GM19239 (cell line): Measurements from ENCODE around the gene ZFPL1.

Source experiments
- DNase-seq: peaks from one replicate; pipeline ENCODE4 v3.0.0; 2011; ENCODE audit warnings: low spot score; ENCODE audit not compliant: insufficient read length
- FAIRE-seq: peaks from 2 replicates; lab custom pipeline; 2011; peaks lifted over from hg19 to GRCh38; lab: Jason Lieb, UNC

ZFPL1 gene

GRCh38 chr11:65089621-65090020, 5.6 kb downstream of the ZFPL1 start:
- FAIRE-seq = no peak
- no peak for DNase-seq

GRCh38 chr11:65090628-65091027, 6.6 kb downstream of the ZFPL1 start:
- DNase-seq (no peak), FAIRE-seq (no peak)

- FAIRE-seq = no peak
- no peak for DNase-seq
These were observed 11.4 kb downstream of the ZFPL1 start for GRCh38 chr11:65095427-65095826.

- DNase-seq (peak; percentile 95), FAIRE-seq (peak; percentile 94)
These were observed 12.2 kb downstream of the ZFPL1 start, which contains the start of gene VPS51 for GRCh38 chr11:65095974-65096806. VPS51 (plus strand) TSS chr11:65096214; CDS start chr11:65096251, 37 bp downstream.

- DNase-seq (no peak), FAIRE-seq (no peak)
These were observed 12.9 kb downstream of the ZFPL1 start for GRCh38 chr11:65096926-65097325.

GRCh38 chr11:65100674-65101350, 16.8 kb downstream of the ZFPL1 start:
- FAIRE-seq (no peak), DNase-seq (no peak)

- no peak for DNase-seq
- no peak for FAIRE-seq
These were observed 18.4 kb downstream of the ZFPL1 start for GRCh38 chr11:65102142-65103095.

- FAIRE-seq = no peak
- no peak for DNase-seq
These were observed 19.5 kb downstream of the ZFPL1 start for GRCh38 chr11:65103476-65103875.

- DNase-seq = no peak
- FAIRE-seq = no peak
These were observed 20.6 kb downstream of the ZFPL1 start for GRCh38 chr11:65104628-65105027.

GRCh38 chr11:65107078-65107477, 23.1 kb downstream of the ZFPL1 start:
- no peak for FAIRE-seq
- DNase-seq = no peak

- FAIRE-seq (no peak), DNase-seq (no peak)
These were observed 23.9 kb downstream of the ZFPL1 start for GRCh38 chr11:65107751-65108468.

GRCh38 chr11:65108469-65109123, 24.6 kb downstream of the ZFPL1 start:
- no peak for FAIRE-seq
- no peak for DNase-seq

GRCh38 chr11:65109231-65110198, 25.5 kb downstream of the ZFPL1 start:
- no peak for FAIRE-seq
- no peak for DNase-seq

GRCh38 chr11:65110354-65110861, 26.4 kb downstream of the ZFPL1 start:
- FAIRE-seq = peak; percentile 98
- DNase-seq = peak; percentile 97

GRCh38 chr11:65111159-65111743, 27.2 kb downstream of the ZFPL1 start:
- DNase-seq (no peak), FAIRE-seq (peak; percentile 93)

GRCh38 chr11:65111744-65112545, 27.9 kb downstream of the ZFPL1 start, which contains the start of gene TM7SF2:
TM7SF2 (plus strand) TSS chr11:65111872; CDS start chr11:65112016, 144 bp downstream.
- FAIRE-seq (no peak), DNase-seq (peak; percentile 98)
